ENCODE measurements around the gene B3GAT3. TPM values are rescaled to one million over a fixed set of nuclear protein-coding genes. Genes with fewer than 3 reads are reported as not detected.
"Not testable (repeated sequence)": the region's sequence is repeated elsewhere in the genome, so short reads cannot be mapped to it uniquely, and the experiment has no call there.

The B3GAT3 gene
- polyA plus RNA-seq (ENCODE audit: insufficient read length in 4 of 4) = 10 to 100 TPM; 28.7 to 43.6 (median 32.6) TPM

- DNase-seq (ENCODE audit: low read depth in 4 of 4, low spot score in 3 of 4) = peak; percentile 87 to 94 (median 92)
These were observed at the start of gene B3GAT3 for GRCh38 chr11:62621567-62622470. Gene B3GAT3 (minus strand): TSS chr11:62621986. CDS start chr11:62621947, 39 bp downstream.

DNA sequence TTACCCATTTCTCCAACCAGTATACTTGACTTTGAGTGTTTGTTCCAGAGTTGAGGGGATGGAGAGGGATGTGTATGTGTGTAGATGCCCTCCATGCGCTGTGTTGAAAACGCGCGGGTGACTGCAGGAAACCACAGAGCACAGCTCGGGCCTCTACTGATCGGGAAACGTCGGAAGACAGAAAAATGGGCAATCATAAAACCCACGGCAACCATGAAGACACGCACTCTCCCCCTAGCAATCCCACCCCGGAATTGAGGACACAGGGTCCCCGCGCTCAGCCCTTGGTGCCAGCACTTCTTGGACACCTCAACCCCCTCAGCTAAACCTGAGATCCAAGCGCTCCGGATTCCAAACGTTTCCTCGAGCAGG is 49.4 kb upstream of the B3GAT3 start:
- DNase-seq (ENCODE audit: low read depth in 4 of 4, low spot score in 3 of 4) = no peak

DNA sequence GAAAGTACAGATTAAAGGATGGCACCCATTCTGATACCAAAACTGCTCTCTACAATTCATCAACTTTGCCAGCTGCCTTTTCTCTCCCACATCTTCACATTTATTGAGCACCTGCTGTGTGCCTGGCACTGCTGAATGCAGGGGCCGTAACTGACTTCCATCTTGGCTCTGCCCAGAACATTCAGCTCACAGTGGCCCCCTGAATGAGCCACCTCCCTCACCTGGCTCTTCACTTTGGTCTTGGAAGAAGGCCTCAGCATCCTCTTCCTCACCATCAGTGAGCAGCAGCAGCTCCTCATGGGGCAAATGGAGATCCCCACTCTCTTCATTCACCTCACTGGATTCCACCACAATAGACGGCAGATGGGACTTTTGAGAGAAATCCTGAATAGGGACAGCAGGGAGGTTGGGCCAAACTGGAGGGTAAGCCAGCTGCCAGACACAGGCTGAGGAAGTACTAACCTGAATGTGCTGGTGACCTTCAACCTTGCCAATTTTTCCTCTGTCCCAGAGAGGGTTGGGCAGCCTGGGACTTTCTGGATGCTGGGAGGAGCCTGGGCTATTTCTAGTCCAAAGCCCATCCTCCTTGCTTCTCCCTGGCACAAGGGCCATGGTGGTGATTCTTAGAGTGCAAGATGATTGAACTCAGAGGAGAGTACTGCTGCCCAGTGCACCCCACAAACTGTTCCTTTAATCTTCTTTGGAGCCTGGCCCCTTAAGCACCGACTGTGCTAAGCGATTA is 47.8 kb upstream of the B3GAT3 start:
- no peak for DNase-seq (ENCODE audit: low read depth in 4 of 4, low spot score in 3 of 4)

DNA sequence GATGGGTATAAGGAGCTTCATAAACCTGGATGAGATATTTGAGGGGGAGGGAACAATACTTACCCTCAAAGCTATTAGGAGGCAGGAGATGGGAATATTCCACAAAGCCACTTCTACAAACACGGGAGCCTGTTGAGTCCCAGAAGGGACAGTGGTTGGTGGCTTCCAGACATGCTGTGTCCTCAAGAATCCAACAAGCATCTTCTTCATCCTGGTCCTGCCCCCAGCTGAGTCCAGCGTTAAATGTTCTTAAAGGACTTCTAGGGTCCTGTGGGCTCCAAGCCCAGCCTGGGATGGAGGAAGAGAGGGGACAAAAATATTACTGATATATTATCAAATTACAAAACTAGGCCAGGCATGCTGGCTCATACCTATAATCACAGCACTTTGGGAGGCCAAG is 45.7 kb upstream of the B3GAT3 start:
- DNase-seq (ENCODE audit: low read depth in 4 of 4, low spot score in 3 of 4) = no peak

DNA sequence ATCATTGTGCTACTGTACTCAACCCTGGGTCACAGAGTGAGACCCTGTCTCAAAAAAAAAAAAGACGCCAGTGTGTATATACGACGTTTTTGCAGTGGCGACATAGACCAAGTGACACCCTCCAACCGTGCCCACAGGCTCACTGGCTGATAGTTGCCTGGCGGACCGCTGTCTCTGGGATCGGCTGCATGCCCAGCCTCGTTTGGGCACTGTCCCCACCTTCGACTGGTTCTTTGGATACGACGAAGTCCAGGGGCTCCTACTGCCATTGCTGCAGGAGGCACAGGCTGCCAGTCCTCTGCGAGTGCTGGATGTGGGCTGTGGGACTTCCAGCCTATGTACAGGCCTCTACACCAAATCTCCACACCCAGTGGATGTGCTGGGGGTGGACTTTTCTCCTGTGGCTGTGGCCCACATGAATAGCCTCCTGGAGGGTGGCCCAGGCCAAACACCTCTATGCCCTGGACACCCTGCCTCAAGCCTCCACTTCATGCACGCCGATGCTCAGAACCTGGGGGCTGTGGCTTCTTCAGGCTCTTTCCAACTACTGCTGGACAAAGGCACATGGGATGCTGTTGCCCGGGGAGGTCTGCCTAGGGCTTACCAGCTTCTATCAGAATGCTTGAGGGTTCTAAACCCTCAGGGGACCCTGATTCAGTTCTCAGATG is 44.6 kb upstream of the B3GAT3 start:
- DNase-seq (ENCODE audit: low read depth in 4 of 4, low spot score in 3 of 4) = no peak

GRCh38 chr11:62665599-62666258 is 43.9 kb upstream of the B3GAT3 start:
- DNase-seq (ENCODE audit: low read depth in 4 of 4, low spot score in 3 of 4) = no peak

- DNase-seq (ENCODE audit: low read depth in 4 of 4, low spot score in 3 of 4) = peak; percentile 91 to 94 (median 94)
These were observed 43.4 kb upstream of the B3GAT3 start, which contains the start of the genes C11orf98 and CSKMT for GRCh38 chr11:62665075-62665598. Gene C11orf98 (minus strand): TSS chr11:62665210. CDS start chr11:62665169, 41 bp downstream. Gene CSKMT (plus strand): TSS chr11:62665312. CDS start chr11:62665880, 568 bp downstream.

DNA sequence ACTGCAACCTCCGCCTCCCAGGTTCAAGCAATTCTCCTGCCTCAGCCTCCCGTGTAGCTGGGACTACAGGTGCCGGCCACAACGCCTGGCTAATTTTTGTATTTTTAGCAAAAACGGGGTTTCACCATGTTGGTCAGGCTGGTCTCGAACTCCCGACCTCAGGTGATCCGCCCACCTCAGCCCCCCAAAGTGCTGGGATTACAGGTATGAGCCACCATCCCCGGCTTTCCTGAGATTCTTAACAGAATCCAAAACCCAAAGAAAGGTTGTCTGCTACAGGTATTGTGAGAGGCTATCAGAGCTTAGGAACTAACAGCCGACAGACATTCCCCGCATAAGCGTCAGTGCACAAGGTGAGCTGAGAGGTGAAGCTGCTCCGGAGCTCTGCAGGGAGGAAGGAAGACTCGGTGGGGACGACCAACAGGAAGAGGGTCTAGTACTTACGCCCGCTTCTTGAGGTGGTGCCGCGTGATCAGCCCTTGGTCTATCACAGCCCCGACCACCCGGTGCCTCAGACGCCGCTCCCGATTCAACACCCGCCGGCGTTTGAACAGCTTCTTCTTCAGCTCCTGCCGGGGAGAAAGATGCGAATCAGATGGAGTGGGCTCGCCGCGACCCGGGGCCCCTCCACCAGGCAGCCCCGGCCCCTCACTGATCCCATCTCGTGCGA is 42.8 kb upstream of the B3GAT3 start:
- no peak for DNase-seq (ENCODE audit: low read depth in 4 of 4, low spot score in 3 of 4)

- DNase-seq (ENCODE audit: low read depth in 4 of 4, low spot score in 3 of 4) = no peak
These were observed 35.1 kb upstream of the B3GAT3 start for GRCh38 chr11:62656796-62657429.

- no peak for DNase-seq (ENCODE audit: low read depth in 4 of 4, low spot score in 3 of 4)
These were observed 32.5 kb upstream of the B3GAT3 start for GRCh38 chr11:62654297-62654696.

DNA sequence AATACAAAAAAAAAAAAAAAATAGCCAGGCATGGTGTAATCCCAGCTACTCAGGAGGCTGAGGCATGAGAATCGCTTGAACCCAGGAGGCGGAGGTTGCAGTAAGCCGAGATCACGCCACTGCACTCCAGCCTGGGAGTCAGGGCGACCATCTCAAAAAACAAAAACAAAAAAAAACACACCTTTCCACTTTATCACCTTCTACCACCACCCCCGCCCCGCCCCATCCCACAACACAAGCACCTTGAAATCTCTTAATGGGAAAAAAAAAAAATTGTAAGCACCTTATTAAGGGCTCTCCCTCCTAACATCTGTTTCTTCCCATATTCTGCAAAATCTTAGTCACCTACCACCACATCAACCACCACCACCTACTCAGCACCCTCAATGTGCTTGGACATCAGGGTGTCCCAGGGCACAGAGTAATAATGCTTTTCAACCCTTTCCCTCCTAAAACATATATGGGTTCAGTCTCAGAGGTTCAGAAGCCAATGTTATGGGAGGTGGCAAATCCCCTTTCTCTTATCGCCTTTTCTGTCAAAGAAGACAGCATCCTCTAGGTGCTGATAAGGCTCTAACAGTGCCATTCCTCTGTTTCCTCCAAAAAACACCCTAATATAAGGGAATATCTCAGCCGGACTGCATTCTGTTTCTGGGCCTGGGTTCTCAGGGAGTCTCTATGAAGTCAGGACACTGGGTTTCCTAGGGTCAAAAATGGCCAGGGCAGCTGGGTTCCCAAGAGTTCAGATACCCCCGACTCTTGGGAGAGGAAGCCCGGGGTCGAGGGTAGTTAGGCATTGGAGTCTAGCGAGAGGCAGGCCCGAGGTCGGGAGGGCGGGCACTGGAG is 30.6 kb upstream of the B3GAT3 start:
- DNase-seq (ENCODE audit: low read depth in 4 of 4, low spot score in 3 of 4) = no peak

- DNase-seq (ENCODE audit: low read depth in 4 of 4, low spot score in 3 of 4) = not testable (repeated sequence)
These were observed 28.5 kb upstream of the B3GAT3 start for GRCh38 chr11:62650283-62650682.

- DNase-seq (ENCODE audit: low read depth in 4 of 4, low spot score in 3 of 4) = no peak
These were observed 27.7 kb upstream of the B3GAT3 start for GRCh38 chr11:62649486-62649885.

DNA sequence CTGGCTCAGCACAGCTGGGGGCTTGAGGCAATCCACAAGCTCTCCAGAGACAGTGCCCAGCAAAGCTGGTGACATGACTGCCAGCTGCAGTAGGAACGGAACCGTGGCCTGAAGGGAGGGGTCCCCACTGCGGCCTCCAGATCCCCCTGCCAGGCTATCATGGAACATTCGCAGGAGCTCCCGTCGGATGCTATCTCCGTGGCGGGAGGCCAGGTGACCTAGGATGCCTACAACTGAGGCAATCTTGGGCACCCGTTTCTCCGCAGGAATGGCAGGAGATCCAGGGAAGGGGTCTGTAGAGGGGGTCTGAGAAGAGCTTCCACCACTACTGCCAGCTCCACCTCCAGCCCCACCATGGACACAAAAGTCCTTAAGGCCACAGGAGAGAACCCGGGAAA is 27.2 kb upstream of the B3GAT3 start:
- DNase-seq (ENCODE audit: low read depth in 4 of 4, low spot score in 3 of 4) = no peak

- no peak for DNase-seq (ENCODE audit: low read depth in 4 of 4, low spot score in 3 of 4)
These were observed 26.6 kb upstream of the B3GAT3 start for GRCh38 chr11:62648185-62648966.

GRCh38 chr11:62647609-62648005 is 25.8 kb upstream of the B3GAT3 start:
- DNase-seq (ENCODE audit: low read depth in 4 of 4, low spot score in 3 of 4) = no peak

- DNase-seq (ENCODE audit: low read depth in 4 of 4, low spot score in 3 of 4) = no peak
These were observed 25.2 kb upstream of the B3GAT3 start for GRCh38 chr11:62646825-62647608.
